Measurements from ENCODE around the gene MEX3B.
A peak's percentile ranks its signal among the peaks of the same experiment; 100 is the strongest.

The MEX3B gene

DNA sequence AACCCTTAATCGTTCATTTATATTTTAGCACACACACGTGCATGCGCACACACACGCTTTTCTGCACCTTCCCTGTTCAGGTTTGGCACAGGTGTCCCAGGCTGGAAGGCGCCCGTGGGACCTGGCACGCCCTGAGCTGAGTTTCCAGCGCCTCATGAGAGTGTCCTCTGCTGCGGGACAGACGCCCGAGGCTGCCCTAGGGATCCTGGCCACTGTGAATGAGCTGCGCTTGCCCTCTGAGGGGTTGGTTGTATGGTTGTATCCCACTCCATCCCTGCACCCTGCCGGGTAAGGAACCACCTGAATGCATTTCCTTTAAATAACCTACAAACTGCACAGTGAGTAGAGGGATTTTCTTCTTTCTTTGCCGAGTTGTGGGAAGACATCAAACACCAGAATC lies 12.2 kb upstream of the MEX3B start:
- TF ChIP-seq, protein P1, sequence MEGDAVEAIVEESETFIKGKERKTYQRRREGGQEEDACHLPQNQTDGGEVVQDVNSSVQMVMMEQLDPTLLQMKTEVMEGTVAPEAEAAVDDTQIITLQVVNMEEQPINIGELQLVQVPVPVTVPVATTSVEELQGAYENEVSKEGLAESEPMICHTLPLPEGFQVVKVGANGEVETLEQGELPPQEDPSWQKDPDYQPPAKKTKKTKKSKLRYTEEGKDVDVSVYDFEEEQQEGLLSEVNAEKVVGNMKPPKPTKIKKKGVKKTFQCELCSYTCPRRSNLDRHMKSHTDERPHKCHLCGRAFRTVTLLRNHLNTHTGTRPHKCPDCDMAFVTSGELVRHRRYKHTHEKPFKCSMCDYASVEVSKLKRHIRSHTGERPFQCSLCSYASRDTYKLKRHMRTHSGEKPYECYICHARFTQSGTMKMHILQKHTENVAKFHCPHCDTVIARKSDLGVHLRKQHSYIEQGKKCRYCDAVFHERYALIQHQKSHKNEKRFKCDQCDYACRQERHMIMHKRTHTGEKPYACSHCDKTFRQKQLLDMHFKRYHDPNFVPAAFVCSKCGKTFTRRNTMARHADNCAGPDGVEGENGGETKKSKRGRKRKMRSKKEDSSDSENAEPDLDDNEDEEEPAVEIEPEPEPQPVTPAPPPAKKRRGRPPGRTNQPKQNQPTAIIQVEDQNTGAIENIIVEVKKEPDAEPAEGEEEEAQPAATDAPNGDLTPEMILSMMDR (IDR thresholded peaks at IDR 0.05; ENCODE audit: unreplicated experiment in 3 of 3): no peak
- peak overlapping the region in 1 of 3 experiments; percentile 44 for H3K4me3 Mint-ChIP-seq
- peaks cover 14% of the 10 kb centered on the region for H3K4me1 Mint-ChIP-seq
- peaks cover 50% of the 10 kb centered on the region for H3K27me3 Mint-ChIP-seq (ENCODE audit: low read depth)
- no peaks in the 10 kb centered on the region for H3K9me3 Mint-ChIP-seq
- H3K36me3 Mint-ChIP-seq (ENCODE audit: low read depth): no peaks in the 10 kb centered on the region
- no peak overlapping the region for H3K27ac Mint-ChIP-seq

DNA sequence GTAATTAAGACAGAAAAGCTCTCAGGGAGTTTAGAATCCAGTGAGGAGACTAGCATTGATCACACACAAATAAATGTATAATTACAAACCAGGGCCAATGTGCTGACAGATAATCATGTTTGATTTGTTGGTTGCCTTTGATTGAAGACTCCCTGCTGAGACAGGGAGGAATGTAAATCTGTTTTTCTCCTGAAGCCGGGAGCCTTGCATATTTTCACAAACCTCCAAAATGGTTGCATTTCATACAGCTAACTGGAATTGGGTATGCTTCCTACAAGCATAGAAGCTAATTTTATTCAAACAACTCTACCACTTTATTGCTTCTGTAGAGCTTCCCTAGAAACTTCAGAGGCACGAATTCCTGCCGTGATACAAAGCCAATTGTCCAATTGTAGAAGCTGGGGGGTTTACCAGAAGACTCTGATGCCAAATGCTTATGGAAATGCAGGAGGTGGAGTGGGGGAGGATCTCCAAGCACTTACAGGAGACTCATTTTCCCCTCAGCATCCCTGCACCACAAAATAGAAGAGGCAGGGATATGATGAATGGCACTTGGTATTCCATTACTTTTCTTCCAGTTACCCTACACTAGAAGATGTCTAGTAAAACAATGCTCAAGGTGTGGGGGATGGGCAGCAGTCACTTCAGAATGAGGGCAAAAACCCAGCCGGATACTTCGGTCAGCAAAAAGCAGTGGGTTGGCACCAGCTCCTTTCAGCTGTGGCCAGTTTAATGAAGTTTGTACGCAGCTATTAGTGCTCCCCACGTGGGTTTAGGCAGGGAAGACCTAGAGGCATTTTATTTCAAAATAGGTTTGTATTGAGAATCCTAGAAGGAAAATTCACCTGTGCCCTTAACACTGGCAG lies 11.4 kb upstream of the MEX3B start:
- H3K4me3 Mint-ChIP-seq: no peak overlapping the region
- no peak overlapping the region for H3K27ac Mint-ChIP-seq
- peaks cover 14% of the 10 kb centered on the region for H3K4me1 Mint-ChIP-seq
- H3K9me3 Mint-ChIP-seq: no peaks in the 10 kb centered on the region
- H3K36me3 Mint-ChIP-seq (ENCODE audit: low read depth): no peaks in the 10 kb centered on the region
- TF ChIP-seq, protein P1 (IDR thresholded peaks at IDR 0.05; ENCODE audit: unreplicated experiment in 3 of 3): no peak
- peaks cover 49% of the 10 kb centered on the region for H3K27me3 Mint-ChIP-seq (ENCODE audit: low read depth)

DNA sequence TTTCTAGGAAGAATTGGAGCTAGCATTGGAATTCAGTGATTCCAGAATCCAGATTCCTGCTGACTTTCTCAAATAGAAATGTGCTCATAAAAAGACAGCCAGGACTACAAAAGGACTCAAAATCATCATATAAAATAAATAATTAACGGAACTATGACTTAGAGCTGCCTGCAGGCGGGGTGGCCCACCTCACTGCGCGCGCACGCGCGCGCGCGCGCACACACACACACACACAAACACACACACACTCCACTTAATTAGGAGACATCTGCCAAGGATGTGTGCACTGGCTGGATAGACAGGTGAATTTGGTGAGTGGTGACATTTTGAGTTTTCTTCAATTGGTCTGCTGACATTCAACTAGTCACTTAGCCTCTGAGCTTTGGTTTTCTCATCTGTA lies 6.9 kb upstream of the MEX3B start:
- no peak overlapping the region for H3K27ac Mint-ChIP-seq
- TF ChIP-seq, protein P1 (IDR thresholded peaks at IDR 0.05; ENCODE audit: unreplicated experiment in 3 of 3): no peak
- peaks cover 21% of the 10 kb centered on the region for H3K4me1 Mint-ChIP-seq
- H3K9me3 Mint-ChIP-seq: no peaks in the 10 kb centered on the region
- no peak overlapping the region for H3K4me3 Mint-ChIP-seq
- H3K36me3 Mint-ChIP-seq (ENCODE audit: low read depth): no peaks in the 10 kb centered on the region
- peaks cover 23% of the 10 kb centered on the region for H3K27me3 Mint-ChIP-seq (ENCODE audit: low read depth)

DNA sequence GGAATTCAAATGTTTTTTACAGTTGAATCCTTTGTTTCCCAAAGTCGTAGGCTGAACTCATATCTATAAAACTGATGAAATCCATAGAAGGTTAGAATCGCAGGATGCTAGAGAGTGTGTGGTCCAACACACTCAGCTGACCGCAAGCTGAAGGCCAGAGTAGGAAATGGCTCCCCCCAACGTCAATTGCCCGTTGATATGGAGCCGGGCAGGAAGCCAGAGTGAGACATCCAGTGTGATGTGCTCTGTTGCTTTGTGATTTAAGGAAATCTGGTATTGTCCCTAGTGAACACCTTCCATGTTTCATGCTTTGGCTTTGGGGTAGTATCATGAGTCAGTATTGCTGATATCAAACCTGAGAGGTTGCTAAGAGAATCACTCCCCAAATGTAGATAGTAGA lies 5.8 kb upstream of the MEX3B start:
- Mint-ChIP-seq H3K27ac (no peak overlapping the region), H3K27me3 (ENCODE audit: low read depth) (peaks cover 15% of the 10 kb centered on the region), H3K4me1 (peaks cover 19% of the 10 kb centered on the region), H3K4me3 (no peak overlapping the region), H3K36me3 (ENCODE audit: low read depth) (no peaks in the 10 kb centered on the region), H3K9me3 (no peaks in the 10 kb centered on the region)
- TF ChIP-seq, protein P1 (IDR thresholded peaks at IDR 0.05; ENCODE audit: unreplicated experiment in 3 of 3): no peak

DNA sequence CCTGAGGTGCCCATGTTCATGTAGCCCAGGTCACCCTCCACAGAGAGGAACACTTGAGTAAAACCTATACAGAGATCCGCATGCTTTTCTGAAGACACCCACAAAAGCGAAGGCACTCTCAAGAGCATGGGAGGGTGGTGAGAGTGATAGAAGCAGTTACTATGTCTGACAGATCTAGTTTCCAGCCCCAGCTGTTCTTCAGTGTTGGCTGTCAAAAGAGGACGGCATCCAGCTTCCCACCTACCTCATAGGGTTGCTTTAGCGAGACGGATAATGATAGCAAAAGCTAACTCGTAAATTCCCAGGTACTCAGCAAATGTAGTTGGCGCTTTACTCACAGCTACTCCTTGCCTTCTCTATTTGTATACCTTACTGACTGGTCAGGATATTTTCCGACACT lies 3.0 kb upstream of the MEX3B start:
- TF ChIP-seq, protein P1 (IDR thresholded peaks at IDR 0.05; ENCODE audit: unreplicated experiment in 3 of 3): no peak
- H3K27ac Mint-ChIP-seq: peak overlapping the region; percentile 91 to 99 (median 98)
- H3K27me3 Mint-ChIP-seq (ENCODE audit: low read depth): peaks cover 9% of the 10 kb centered on the region
- H3K9me3 Mint-ChIP-seq: no peaks in the 10 kb centered on the region
- peak overlapping the region; percentile 86 to 91 (median 88) for H3K4me3 Mint-ChIP-seq
- H3K36me3 Mint-ChIP-seq (ENCODE audit: low read depth): peaks cover 7% of the 10 kb centered on the region
- H3K4me1 Mint-ChIP-seq: peaks cover 19% of the 10 kb centered on the region

Measured in nephron (organoid).